H1 (cell line): ENCODE data around the gene SEMA3F. TPM values are rescaled to one million over a fixed set of nuclear protein-coding genes. Genes with fewer than 3 reads are reported as not detected.

Source experiments
- CTCF ChIA-PET: fragments of 300-600 bp; sonication (Branson Sonifier 250); formaldehyde crosslinking; loops from one replicate; lab custom pipeline; 2021; ENCODE audit not compliant: partially characterized antibody; lab: Charles Lee
- POLR2A ChIA-PET: fragments of 300-600 bp; sonication (Branson Sonifier 250); formaldehyde crosslinking; loops from one replicate; lab custom pipeline; 2021; ENCODE audit warnings: inconsistent platforms; ENCODE audit not compliant: partially characterized antibody; lab: Charles Lee
- DNase-seq, 2 experiments: peaks; one replicate each; pipeline versions ENCODE4 v3.0.0 to v3.0.0-alpha.2; 2010 to 2022; ENCODE audit warnings: low spot score in 2 of 2, low read depth in 1 of 2, mixed read lengths in 1 of 2
- FAIRE-seq: peaks from 2 replicates; lab custom pipeline; 2011; peaks lifted over from hg19 to GRCh38; lab: Jason Lieb, UNC
- H2AFZ ChIP-seq: 2 replicates; pipeline ENCODE4 v1.8.1; 2012; ENCODE audit warnings: low read length, inconsistent platforms
- H2AK5ac ChIP-seq: 2 replicates; pipeline ENCODE4 v1.6.1; 2013; ENCODE audit warnings: low read depth, low read length
- H2BK120ac ChIP-seq: replicated peaks from 2 replicates; pipeline ENCODE3; 2013; ENCODE audit warnings: low read depth, low read length, inconsistent platforms
- H2BK12ac ChIP-seq: 2 replicates; pipeline ENCODE4 v1.6.1; 2013; ENCODE audit warnings: low read depth, low read length
- H2BK15ac ChIP-seq: 2 replicates; pipeline ENCODE4 v1.6.1; 2013; ENCODE audit warnings: low read length
- H2BK20ac ChIP-seq: 2 replicates; pipeline ENCODE4 v1.6.1; 2013; ENCODE audit warnings: low read length
- H2BK5ac ChIP-seq: 2 replicates; pipeline ENCODE4 v1.6.1; 2013; ENCODE audit warnings: low read depth, low read length
- H3K14ac ChIP-seq: 2 replicates; pipeline ENCODE4 v1.6.1; 2013; ENCODE audit warnings: inconsistent platforms; ENCODE audit not compliant: insufficient read length
- H3K18ac ChIP-seq: 2 replicates; pipeline ENCODE4 v1.6.1; 2013; ENCODE audit warnings: low read length; ENCODE audit errors: extremely low read depth
- H3K23ac ChIP-seq: 2 replicates; pipeline ENCODE4 v1.6.1; 2013; ENCODE audit warnings: inconsistent platforms; ENCODE audit not compliant: insufficient read length
- H3K23me2 ChIP-seq: 2 replicates; pipeline ENCODE4 v1.6.1; 2013; ENCODE audit warnings: low read depth, low read length
- H3K27ac ChIP-seq: 2 replicates; pipeline ENCODE4 v1.6.1; 2011; ENCODE audit warnings: low read depth, low read length, inconsistent platforms
- H3K27me3 ChIP-seq, 4 experiments: replicated peaks in 1 of 4; 1 replicate in 1 of 4; 2 replicates in 3 of 4; pipeline versions ENCODE4 v1.6.1 to v1.8.1; 2011 to 2013; ENCODE audit warnings: low read length in 3 of 4, mild to moderate bottlenecking in 3 of 4, inconsistent platforms in 2 of 4, mixed read lengths in 2 of 4, moderate library complexity in 1 of 4; ENCODE audit not compliant: control insufficient read depth in 3 of 4, insufficient read depth in 3 of 4; ENCODE audit errors: extremely low read depth in 1 of 4
- H3K36me3 ChIP-seq, 4 experiments: 2 replicates each; pipeline versions ENCODE4 v1.6.1 to v1.8.1; 2011 to 2013; ENCODE audit warnings: mild to moderate bottlenecking in 4 of 4, low read length in 3 of 4, moderate library complexity in 2 of 4, control low read depth in 1 of 4, inconsistent platforms in 1 of 4; ENCODE audit not compliant: insufficient read depth in 4 of 4, control insufficient read depth in 2 of 4
- H3K4ac ChIP-seq: replicated peaks from 2 replicates; pipeline ENCODE3; 2013; ENCODE audit warnings: low read length, low read depth, mixed read lengths, inconsistent platforms; ENCODE audit not compliant: insufficient read length
- H3K4me1 ChIP-seq, 4 experiments: replicated peaks in 1 of 4; 1 replicate in 1 of 4; 2 replicates in 3 of 4; pipeline versions ENCODE4 v1.6.1 to v1.8.1; 2011 to 2013; ENCODE audit warnings: low read length in 3 of 4, inconsistent platforms in 2 of 4, mixed read lengths in 1 of 4; ENCODE audit not compliant: insufficient read depth in 4 of 4, control insufficient read depth in 3 of 4
- H3K4me2 ChIP-seq, 2 experiments: 2 replicates each; pipeline versions ENCODE4 v1.6.1 to v1.8.1; 2011 to 2013; ENCODE audit warnings: low read depth in 2 of 2, low read length in 2 of 2, control low read depth in 1 of 2, inconsistent platforms in 1 of 2, mild to moderate bottlenecking in 1 of 2; ENCODE audit not compliant: insufficient read depth in 1 of 2
- H3K4me3 ChIP-seq, 4 experiments: fragments of 200-600, 300-600 bp in 1 of 4; sonication (generic), shearing (Covaris generic), sonication (Bioruptor Twin) in 1 of 4; 2 replicates each; pipeline versions ENCODE4 v1.5.1 to v1.8.1; 2011 to 2016; ENCODE audit warnings: low read length in 4 of 4, low read depth in 3 of 4, control low read depth in 2 of 4, inconsistent platforms in 2 of 4, mild to moderate bottlenecking in 2 of 4, mixed read lengths in 1 of 4, moderate library complexity in 1 of 4; ENCODE audit not compliant: insufficient read depth in 2 of 4; ENCODE audit errors: extremely low read depth in 1 of 4
- H3K56ac ChIP-seq: replicated peaks from 2 replicates; pipeline ENCODE3; 2013; ENCODE audit warnings: low read depth, mild to moderate bottlenecking, mixed read lengths, low read length, inconsistent platforms; ENCODE audit not compliant: insufficient read length
- H3K79me1 ChIP-seq: 2 replicates; pipeline ENCODE4 v1.6.1; 2013; ENCODE audit warnings: low read depth, low read length, control low read depth
- H3K79me2 ChIP-seq, 2 experiments: 2 replicates each; pipeline versions ENCODE4 v1.6.1 to v1.8.1; 2012 to 2013; ENCODE audit warnings: low read length in 2 of 2, mild to moderate bottlenecking in 2 of 2, inconsistent platforms in 1 of 2; ENCODE audit not compliant: insufficient read depth in 2 of 2, control insufficient read depth in 1 of 2
- H3K9ac ChIP-seq, 4 experiments: replicated peaks in 1 of 4; 1 replicate in 1 of 4; 2 replicates in 3 of 4; pipeline versions ENCODE4 v1.6.1 to v1.8.1; 2011 to 2013; ENCODE audit warnings: low read depth in 3 of 4, low read length in 3 of 4, control low read depth in 2 of 4, mild to moderate bottlenecking in 2 of 4, moderate library complexity in 2 of 4, inconsistent platforms in 1 of 4; ENCODE audit errors: extremely low read depth in 1 of 4
- H3K9me3 ChIP-seq, 2 experiments: 2 replicates each; pipeline versions ENCODE4 v1.6.1 to v1.8.1; 2012 to 2013; ENCODE audit warnings: mild to moderate bottlenecking in 2 of 2, moderate library complexity in 2 of 2, control low read depth in 1 of 2, inconsistent platforms in 1 of 2, low read depth in 1 of 2, low read length in 1 of 2, mixed read lengths in 1 of 2; ENCODE audit not compliant: insufficient read depth in 2 of 2
- H4K20me1 ChIP-seq, 2 experiments: replicated peaks in 1 of 2; 2 replicates each; pipeline versions ENCODE3 to v1.8.1; 2011 to 2013; ENCODE audit warnings: inconsistent platforms in 2 of 2, low read length in 2 of 2, mild to moderate bottlenecking in 1 of 2; ENCODE audit not compliant: insufficient read depth in 2 of 2, control insufficient read depth in 1 of 2
- H4K5ac ChIP-seq: 2 replicates; pipeline ENCODE4 v1.6.1; 2013; ENCODE audit warnings: low read length, low read depth, mixed read lengths, inconsistent platforms; ENCODE audit not compliant: insufficient read length
- H4K8ac ChIP-seq: 2 replicates; pipeline ENCODE4 v1.8.0; 2013; ENCODE audit warnings: mild to moderate bottlenecking, moderate library complexity, low read length, inconsistent platforms; ENCODE audit not compliant: insufficient read depth; ENCODE audit errors: extremely low read depth
- H4K91ac ChIP-seq: replicated peaks from 2 replicates; pipeline ENCODE3; 2013; ENCODE audit warnings: low read length, mixed read lengths, inconsistent platforms; ENCODE audit not compliant: insufficient read length
- ASH2L ChIP-seq: fragments of 200-600, 300-600 bp; sonication (generic); IDR thresholded peaks from one replicate; pipeline ENCODE4 v1.7.1; 2017; ENCODE audit warnings: low read length
- ATF3 ChIP-seq: IDR thresholded peaks from 2 replicates; pipeline ENCODE4 v1.6.1; 2011; ENCODE audit warnings: low read depth, mild to moderate bottlenecking, low read length; ENCODE audit not compliant: insufficient read depth
- EP300 ChIP-seq, 2 experiments: IDR thresholded peaks; 1 replicate in 1 of 2; 2 replicates in 1 of 2; pipeline ENCODE4 v1.6.1; 2011 to 2012; ENCODE audit warnings: low read depth in 2 of 2, low read length in 2 of 2, mild to moderate bottlenecking in 2 of 2, borderline replicate concordance in 1 of 2, inconsistent platforms in 1 of 2, moderate library complexity in 1 of 2
- RXRA ChIP-seq: IDR thresholded peaks from 2 replicates; pipeline ENCODE4 v1.6.1; 2011; ENCODE audit warnings: low read depth, mild to moderate bottlenecking, low read length, moderate library complexity; ENCODE audit not compliant: insufficient read depth
- WGBS, 2 experiments: shearing (Covaris generic) in 1 of 2; methylation state at CpG; one replicate each; pipeline versions ENCODE4 v1.1.6 to v1.1.7; 2013 to 2015; ENCODE audit warnings: low lambda C conversion rate in 2 of 2, mixed read lengths in 2 of 2, inconsistent platforms in 1 of 2, low coverage in 1 of 2, missing lambda C conversion rate in 1 of 2; ENCODE audit not compliant: insufficient replicate concordance in 2 of 2, insufficient coverage in 1 of 2, insufficient read length in 1 of 2; ENCODE audit errors: extremely low coverage in 1 of 2, missing lambda C conversion rate in 1 of 2; 5-methylcytosine and 5-hydroxymethylcytosine counted together
- polyA plus RNA-seq, 7 experiments: library from polyadenylated mRNA; depleted of rRNA in 3 of 7; stranded (reverse) in 5 of 7; unstranded in 2 of 7; fragments of >200 nt in 5 of 7; fragments of 200-250 nt in 2 of 7; gene quantifications; 1 replicate in 5 of 7; 2 replicates in 1 of 7; 4 replicates in 1 of 7; pipeline versions ENCODE4 v1.2.1 to v1.2.3, GENCODE V29; 2011 to 2013; ENCODE audit warnings: missing spikeins in 2 of 7, mixed read lengths in 2 of 7
- total RNA-seq: library from RNA; stranded (reverse); fragmentation: NEBNext Ultra II Directional; extraction: Animal tissue kit (Norgen Biotek cat#: 25700); gene quantifications from 2 replicates; pipeline ENCODE4 v1.2.1, GENCODE V29; 2021

Gene SEMA3F
- total and polyA plus RNA-seq, 2 of the 8 experiments (the other 6 are each of a cell fraction or from before 2014, with no cell fraction given) = 20.3 to 37.0 TPM

GRCh38 chr3:50119786-50120185, 35.3 kb upstream of the SEMA3F start:
- TF ChIP-seq RXRA = no peak
- no peak for TF ChIP-seq ASH2L
- TF ChIP-seq ATF3 = no peak
- TF ChIP-seq EP300 (IDR thresholded peaks at IDR 0.05; ENCODE audit: borderline replicate concordance in 1 of 2, low read depth in 2 of 2, low read length in 2 of 2) = no peak
- TF ChIP-seq, all 59 proteins: peak for 0
- H3K9ac ChIP-seq = no peak overlapping the region
- no peak overlapping the region for H4K91ac ChIP-seq
- H3K79me1 ChIP-seq = no peaks in the 10 kb centered on the region
- POLR2A ChIA-PET = interaction anchor here (1.0 to 11.1 kb wide), 12 partner anchors 17 to 316 kb away, joined by 3 to 133 read pairs (median 19); partner anchors contain the start of genes GNAT1, INKA1 and RBM5
- CTCF ChIA-PET = interaction anchor here (0.8 to 20.9 kb wide), 19 partner anchors 11 to 281 kb away, joined by 3 to 591 read pairs (median 5); partner anchors contain the start of gene GNAT1
- H2AFZ ChIP-seq = no peak overlapping the region
- no peak overlapping the region for H2AK5ac ChIP-seq
- no peaks in the 10 kb centered on the region for H3K9me3 ChIP-seq
- no peak overlapping the region for H3K18ac ChIP-seq
- no peak overlapping the region for H3K4me2 ChIP-seq
- no peak overlapping the region for H3K4ac ChIP-seq
- H3K14ac ChIP-seq = no peak overlapping the region
- no peaks in the 10 kb centered on the region for H3K23me2 ChIP-seq
- peaks cover 2 to 20% of the 10 kb centered on the region in 2 experiments for H4K20me1 ChIP-seq
- H3K36me3 ChIP-seq = peaks cover 30 to 49% (median 41%) of the 10 kb centered on the region in 4 experiments
- H3K56ac ChIP-seq = no peak overlapping the region
- no peaks in the 10 kb centered on the region for H3K27me3 ChIP-seq
- FAIRE-seq (no peak), DNase-seq (no peak)
- no peak overlapping the region for H3K23ac ChIP-seq
- H3K79me2 ChIP-seq = no peaks in the 10 kb centered on the region
- H3K4me1 ChIP-seq = peaks cover 0 to 11% (median 9%) of the 10 kb centered on the region in 4 experiments; a peak in 6 of 7 replicates
- H4K5ac ChIP-seq = no peak overlapping the region
- WGBS, 2 experiments = 86% methylated on average over 3 of the region's 3 CpGs; no CpG with 5 or more reads in 1 of the 2 experiments
- H4K8ac ChIP-seq = no peak overlapping the region
- no peak overlapping the region for H2BK5ac ChIP-seq
- no peak overlapping the region for H2BK12ac ChIP-seq
- H2BK120ac ChIP-seq = no peak overlapping the region
- no peak overlapping the region for H3K4me3 ChIP-seq
- H2BK20ac ChIP-seq = no peak overlapping the region
- no peak overlapping the region for H3K27ac ChIP-seq
- no peak overlapping the region for H2BK15ac ChIP-seq
